GM19025 (cell line): Measurements from ENCODE around the gene ATL1.

ENCODE experiments used
- ATAC-seq: cut with Tn5 transposase; IDR thresholded peaks from one replicate; pipeline ENCODE4 v1.9.1; 2021; ENCODE audit warnings: mild to moderate bottlenecking, low read depth, moderate library complexity; ENCODE audit not compliant: unreplicated experiment

ATL1 gene

DNA sequence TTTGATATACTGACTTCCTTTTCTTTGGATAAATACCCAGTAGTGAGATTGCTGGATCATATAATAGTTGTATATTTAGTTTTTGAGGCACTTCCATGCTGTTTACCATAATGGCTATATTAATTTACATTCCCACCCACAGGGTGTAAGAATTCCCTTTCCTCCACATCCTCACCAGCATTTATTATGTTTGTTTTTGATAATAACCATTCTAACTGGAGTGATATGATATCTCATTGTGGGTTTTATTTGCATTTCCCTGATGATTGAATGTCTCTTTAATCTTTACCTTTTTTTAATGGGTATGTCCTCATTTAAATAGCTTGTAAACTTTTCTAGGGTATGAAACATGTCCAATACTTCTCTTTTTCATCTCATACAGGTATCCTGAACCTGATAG lies 119.7 kb downstream of the ATL1 start:
- ATAC-seq = no peak
